Activated CD8-positive, alpha-beta T cell treated with anti-CD3 and anti-CD28 coated beads for 36 hours (primary cell): ENCODE results near the gene KCNAB1. TPM values are rescaled to one million over a fixed set of nuclear protein-coding genes. Genes with fewer than 3 reads are reported as not detected.

Experiments
- ATAC-seq: fragments of 200-7000 bp; cut with Tn5 transposase; one replicate; pipeline ENCODE4 v1.10.0; 2021; ENCODE audit warnings: mild to moderate bottlenecking, moderate library complexity
- CTCF ChIA-PET: fragments of 350-600 bp; sonication (Branson Sonifier 250); formaldehyde crosslinking; loops from one replicate; lab custom pipeline; 2021; ENCODE audit warnings: antibody characterized with exemption; lab: Charles Lee
- POLR2A ChIA-PET: fragments of 350-600 bp; sonication (Branson Sonifier 250); formaldehyde crosslinking; loops from one replicate; lab custom pipeline; 2021; ENCODE audit warnings: antibody characterized with exemption; lab: Charles Lee
- DNase-seq: peaks from one replicate; pipeline ENCODE4 v3.0.0-alpha.2; 2020
- H3K27ac Mint-ChIP-seq: one replicate; pipeline ENCODE4 v1.8.0; 2021; ENCODE audit warnings: mild to moderate bottlenecking, mixed read lengths
- H3K27me3 Mint-ChIP-seq: one replicate; pipeline ENCODE4 v1.8.0; 2021; ENCODE audit warnings: mixed read lengths
- H3K36me3 Mint-ChIP-seq: one replicate; pipeline ENCODE4 v1.8.0; 2021; ENCODE audit warnings: low read depth, mixed read lengths
- H3K4me1 Mint-ChIP-seq: one replicate; pipeline ENCODE4 v1.8.0; 2021; ENCODE audit warnings: low read depth, mixed read lengths
- H3K4me3 Mint-ChIP-seq: one replicate; pipeline ENCODE4 v1.8.0; 2021; ENCODE audit warnings: mild to moderate bottlenecking, moderate library complexity, mixed read lengths
- H3K9me3 Mint-ChIP-seq: one replicate; pipeline ENCODE4 v1.8.0; 2021; ENCODE audit warnings: mixed read lengths
- CTCF ChIP-seq: fragments of 200-600 bp; IDR thresholded peaks from one replicate; pipeline ENCODE4 v1.8.0; 2022; ENCODE audit warnings: antibody characterized with exemption, mild to moderate bottlenecking
- intact Hi-C: fragments of 100-400 bp; cut with micrococcal nuclease; formaldehyde crosslinking; loops from one replicate; pipeline ENCODE4 v1.10.0; 2022
- total RNA-seq, 2 experiments: library from RNA; stranded (reverse); gene quantifications; one replicate each; pipeline ENCODE4 v1.2.3, GENCODE V29; 2021

The KCNAB1 gene
- total RNA-seq, 2 experiments from 2014 or later = not detected

DNA sequence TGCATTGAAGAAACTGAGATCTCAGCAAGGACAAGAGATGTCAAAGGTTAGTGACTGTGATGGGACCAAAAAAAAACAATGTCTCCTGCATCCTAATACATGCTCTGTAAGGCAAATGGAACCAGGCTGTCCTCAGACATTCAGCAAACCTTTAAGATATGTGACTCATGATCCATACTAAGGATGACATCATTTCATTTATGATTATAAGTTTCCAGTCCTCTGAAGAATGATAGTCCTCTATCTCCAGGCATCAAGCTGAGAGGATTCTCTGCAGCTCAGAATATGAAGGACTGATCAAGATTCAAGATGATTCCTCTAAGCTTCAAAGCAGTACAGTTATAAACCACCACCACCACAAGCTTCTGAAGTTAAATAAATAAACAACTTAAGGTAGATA lies 386.9 kb downstream of the KCNAB1 start:
- no peak for DNase-seq
- Mint-ChIP-seq H3K4me1 (peaks cover 2% of the 10 kb centered on the region), H3K27me3 (peaks cover 7% of the 10 kb centered on the region), H3K9me3 (no peaks in the 10 kb centered on the region), H3K36me3 (no peaks in the 10 kb centered on the region), H3K4me3 (no peak overlapping the region), H3K27ac (no peak overlapping the region)
- peak; percentile 82 for ATAC-seq
- ChIA-PET POLR2A (no interaction called here), CTCF (interaction anchor here (0.7 to 9.3 kb wide), 11 partner anchors 9 to 630 kb away, joined by 3 to 99 read pairs (median 6); no protein-coding TSS in a partner anchor)
- intact Hi-C loops = loop anchor here (5.0 kb wide), 1 partner anchor 60 kb away; no protein-coding TSS in a partner anchor
- no peak for TF ChIP-seq CTCF

GRCh38 chr3:156509189-156510174 lies 389.1 kb downstream of the KCNAB1 start:
- intact Hi-C loops = loop anchor here (1.0 to 5.0 kb wide), 2 partner anchors 62 to 358 kb away; no protein-coding TSS in a partner anchor
- no peak overlapping the region for H3K27ac Mint-ChIP-seq
- peak; percentile 45 for TF ChIP-seq CTCF
- no peaks in the 10 kb centered on the region for H3K36me3 Mint-ChIP-seq
- ChIA-PET POLR2A (no interaction called here), CTCF (interaction anchor here (0.6 to 9.3 kb wide), 48 partner anchors 8 to 628 kb away, joined by 3 to 99 read pairs (median 4); no protein-coding TSS in a partner anchor)
- H3K4me1 Mint-ChIP-seq = peaks cover 2% of the 10 kb centered on the region
- ATAC-seq = peak; percentile 77
- peaks cover 6% of the 10 kb centered on the region for H3K27me3 Mint-ChIP-seq
- no peaks in the 10 kb centered on the region for H3K9me3 Mint-ChIP-seq
- DNase-seq = no peak
- no peak overlapping the region for H3K4me3 Mint-ChIP-seq

GRCh38 chr3:156511987-156512677 lies 391.8 kb downstream of the KCNAB1 start:
- DNase-seq (no peak), ATAC-seq (no peak)
- CTCF ChIA-PET = interaction anchor here (1.0 to 9.3 kb wide), 4 partner anchors 12 to 361 kb away, joined by 3 to 99 read pairs (median 27); no protein-coding TSS in a partner anchor
- Mint-ChIP-seq H3K36me3 (no peaks in the 10 kb centered on the region), H3K4me1 (peaks cover 1% of the 10 kb centered on the region), H3K27ac (no peak overlapping the region), H3K9me3 (no peaks in the 10 kb centered on the region), H3K27me3 (peaks cover 6% of the 10 kb centered on the region), H3K4me3 (no peak overlapping the region)
- intact Hi-C loops = no loop called here
- POLR2A ChIA-PET = no interaction called here
- no peak for TF ChIP-seq CTCF

GRCh38 chr3:156513619-156514018 lies 393.2 kb downstream of the KCNAB1 start:
- no peak for TF ChIP-seq CTCF
- no peaks in the 10 kb centered on the region for H3K9me3 Mint-ChIP-seq
- no peaks in the 10 kb centered on the region for H3K36me3 Mint-ChIP-seq
- ChIA-PET POLR2A (no interaction called here), CTCF (interaction anchor here (1.0 to 9.3 kb wide), 2 partner anchors 54 to 362 kb away, joined by 3 to 99 read pairs; no protein-coding TSS in a partner anchor)
- ATAC-seq (no peak), DNase-seq (no peak)
- peaks cover 7% of the 10 kb centered on the region for H3K27me3 Mint-ChIP-seq
- intact Hi-C loops = no loop called here
- no peak overlapping the region for H3K4me3 Mint-ChIP-seq
- H3K27ac Mint-ChIP-seq = no peak overlapping the region
- H3K4me1 Mint-ChIP-seq = no peaks in the 10 kb centered on the region
